T-cell (primary cell): ENCODE data around the gene ZC3H4. TPM values are rescaled to one million over a fixed set of nuclear protein-coding genes. Genes with fewer than 3 reads are reported as not detected.

Experiments
- ATAC-seq, 4 experiments: fragments of 200-7000 bp in 3 of 4; fragments of 150-1000 bp in 1 of 4; cut with Tn5 transposase; replicated peaks in 1 of 4; 1 replicate in 3 of 4; 2 replicates in 1 of 4; pipeline ENCODE4 v1.10.0; 2021; ENCODE audit warnings: moderate library complexity in 3 of 4, mild to moderate bottlenecking in 2 of 4, moderate number of reproducible peaks in 1 of 4
- CTCF ChIA-PET, 2 donors: fragments of 300-600 bp; sonication (Branson Sonifier 250); formaldehyde crosslinking; loops; one replicate each; lab custom pipeline; 2022; ENCODE audit warnings: antibody characterized with exemption in 2 of 2; lab: Charles Lee
- POLR2A ChIA-PET, 2 donors: fragments of 300-600 bp; sonication (Branson Sonifier 250); formaldehyde crosslinking; loops; one replicate each; lab custom pipeline; 2022; ENCODE audit warnings: antibody characterized with exemption in 2 of 2; lab: Charles Lee
- DNase-seq, 35 experiments: peaks; one replicate each; pipeline versions ENCODE4 v3.0.0 to v3.0.0-alpha.2; 2013 to 2023
- H3K27ac ChIP-seq: one replicate; pipeline ENCODE4 v1.5.1; 2013; ENCODE audit warnings: low read length
- H3K27me3 ChIP-seq, 2 experiments: replicated peaks in 1 of 2; 1 replicate in 1 of 2; 2 replicates in 1 of 2; pipeline versions ENCODE4 v1.6.1 to v1.7.0; 2013; ENCODE audit warnings: low read length in 1 of 2, mixed read lengths in 1 of 2; ENCODE audit not compliant: control insufficient read depth in 2 of 2, insufficient read depth in 2 of 2; ENCODE audit errors: extremely low read depth in 1 of 2
- H3K36me3 ChIP-seq, 2 donors: 1 replicate in 1 of 2; 2 replicates in 1 of 2; pipeline versions ENCODE4 v1.6.1 to v1.7.0; 2013; ENCODE audit warnings: low read length in 1 of 2; ENCODE audit not compliant: control insufficient read depth in 2 of 2, insufficient read depth in 1 of 2; ENCODE audit errors: extremely low read depth in 1 of 2
- H3K4me1 ChIP-seq, 2 experiments: 1 replicate in 1 of 2; 2 replicates in 1 of 2; pipeline versions ENCODE4 v1.6.1 to v1.7.0; 2013; ENCODE audit warnings: low read length in 2 of 2, mixed read lengths in 1 of 2; ENCODE audit not compliant: insufficient read depth in 2 of 2, control insufficient read depth in 1 of 2; ENCODE audit errors: extremely low read depth in 1 of 2
- H3K4me3 ChIP-seq, 2 donors: 1 replicate in 1 of 2; 2 replicates in 1 of 2; pipeline versions ENCODE4 v1.5.1 to v1.7.0; 2013; ENCODE audit warnings: mild to moderate bottlenecking in 2 of 2, low read length in 1 of 2, moderate library complexity in 1 of 2; ENCODE audit not compliant: control insufficient read depth in 1 of 2; ENCODE audit errors: extremely low read depth in 1 of 2
- H3K9me3 ChIP-seq: 2 replicates; pipeline ENCODE4 v1.7.0; 2013
- H3K27ac Mint-ChIP-seq, 2 donors: one replicate each; pipeline ENCODE4 v1.8.0; 2020 to 2021; ENCODE audit warnings: mild to moderate bottlenecking in 2 of 2, mixed read lengths in 2 of 2
- H3K27me3 Mint-ChIP-seq, 2 donors: one replicate each; pipeline ENCODE4 v1.8.0; 2021 to 2022; ENCODE audit warnings: mixed read lengths in 2 of 2
- H3K36me3 Mint-ChIP-seq: one replicate; pipeline ENCODE4 v1.8.0; 2021; ENCODE audit warnings: mixed read lengths
- H3K4me1 Mint-ChIP-seq, 3 donors: one replicate each; pipeline ENCODE4 v1.8.0; 2020 to 2022; ENCODE audit warnings: mixed read lengths in 3 of 3, mild to moderate bottlenecking in 1 of 3
- H3K4me3 Mint-ChIP-seq, 3 donors: one replicate each; pipeline ENCODE4 v1.8.0; 2020 to 2022; ENCODE audit warnings: mild to moderate bottlenecking in 3 of 3, mixed read lengths in 3 of 3, moderate library complexity in 3 of 3
- H3K9me3 Mint-ChIP-seq, 3 donors: one replicate each; pipeline ENCODE4 v1.8.0; 2020 to 2022; ENCODE audit warnings: mixed read lengths in 3 of 3
- WGBS: methylation state at CpG from one replicate; pipeline ENCODE4 v1.1.5; 2013; ENCODE audit warnings: missing lambda C conversion rate; ENCODE audit not compliant: insufficient coverage; 5-methylcytosine and 5-hydroxymethylcytosine counted together
- total RNA-seq, 35 experiments: library from RNA in 6 of 35; stranded (reverse) in 6 of 35; fragments of 120-200 nt in 1 of 35; gene quantifications; one replicate each; pipeline versions ENCODE4 v1.2.1 to v1.2.4 and lab custom pipeline; 2013 to 2026

The ZC3H4 gene
- total RNA-seq, 5 donors from 2014 or later (not counting 1 experiment from before 2014, with no cell fraction given): 64.0 to 81.4 (median 72.3) TPM

DNA sequence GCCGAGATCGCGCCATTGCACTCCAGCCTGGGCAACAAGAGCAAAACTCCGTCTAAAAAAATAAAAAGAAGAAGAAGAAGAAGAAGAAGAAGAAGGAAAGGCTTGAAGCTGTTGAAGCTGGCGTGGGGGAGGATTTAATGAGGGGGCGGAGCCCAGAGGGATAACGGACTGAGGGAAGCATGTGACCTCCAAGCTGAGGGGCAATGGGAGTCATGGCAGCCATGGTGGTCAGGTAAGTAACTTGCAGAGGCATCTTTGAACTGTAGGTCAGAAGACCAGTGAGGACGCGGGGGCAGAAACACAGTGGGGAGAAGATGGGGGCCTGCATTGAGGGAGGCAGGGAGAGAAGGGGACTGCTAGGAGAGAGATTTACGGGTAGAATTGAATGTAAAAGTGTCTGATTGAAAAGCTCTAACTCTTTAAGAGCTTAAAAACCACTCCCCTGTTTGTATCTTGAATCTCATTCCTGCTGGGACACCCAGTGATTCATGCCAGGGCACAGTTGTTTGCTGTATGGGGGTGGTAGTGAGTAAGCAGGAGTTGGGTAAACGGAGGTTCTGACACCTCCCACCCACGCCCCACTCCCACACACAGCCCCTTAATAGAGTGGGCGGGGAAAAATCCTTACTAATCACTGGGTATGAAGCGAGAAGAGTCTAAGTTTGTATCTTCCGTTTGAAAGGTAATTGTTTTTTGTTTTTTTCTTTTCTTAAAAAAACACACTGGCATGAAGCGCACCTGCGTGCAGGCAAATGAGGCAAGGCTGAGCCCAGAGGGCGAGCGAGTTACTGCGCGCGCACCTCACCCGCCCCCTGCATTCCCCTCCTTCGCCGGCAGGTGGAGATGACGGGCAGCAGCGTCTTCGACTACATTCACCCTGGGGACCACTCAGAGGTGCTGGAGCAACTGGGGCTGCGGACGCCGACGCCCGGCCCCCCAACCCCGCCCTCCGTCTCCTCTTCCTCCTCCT, 78.2 kb downstream of the ZC3H4 start:
- Histone ChIP-seq H3K9me3 (no peaks in the 10 kb centered on the region), H3K4me1 (peaks cover 6 to 27% of the 10 kb centered on the region in 2 experiments), H3K4me3 (peak overlapping the region; percentile 49 to 59), H3K36me3 (no peaks in the 10 kb centered on the region), H3K27me3 (peaks cover 2 to 47% of the 10 kb centered on the region in 2 experiments), H3K27ac (peak overlapping the region; percentile 3)
- POLR2A ChIA-PET: interaction anchor here in 1 of 2 donors (0.6 kb wide), 1 partner anchor 21 kb away, joined by 3 read pairs; no protein-coding TSS in a partner anchor
- WGBS: 10% methylated on average over 20 of the region's 35 CpGs
- ATAC-seq (peak; percentile 92 to 99 (median 95)), DNase-seq (peak; percentile 82 to 100 (median 92))
- CTCF ChIA-PET: interaction anchor here (0.5 to 1.8 kb wide), 6 partner anchors 12 to 334 kb away, joined by 3 to 13 read pairs (median 3); partner anchors contain the start of gene TMEM160 (in 1 of the 2)
- Mint-ChIP-seq H3K27me3 (peaks cover 9 to 21% of the 10 kb centered on the region in 2 donors), H3K9me3 (no peaks in the 10 kb centered on the region), H3K4me1 (peaks cover 18 to 29% (median 21%) of the 10 kb centered on the region in 3 donors), H3K36me3 (no peaks in the 10 kb centered on the region), H3K27ac (peak overlapping the region; percentile 73 to 75), H3K4me3 (peak overlapping the region; percentile 84 to 87 (median 87))

DNA sequence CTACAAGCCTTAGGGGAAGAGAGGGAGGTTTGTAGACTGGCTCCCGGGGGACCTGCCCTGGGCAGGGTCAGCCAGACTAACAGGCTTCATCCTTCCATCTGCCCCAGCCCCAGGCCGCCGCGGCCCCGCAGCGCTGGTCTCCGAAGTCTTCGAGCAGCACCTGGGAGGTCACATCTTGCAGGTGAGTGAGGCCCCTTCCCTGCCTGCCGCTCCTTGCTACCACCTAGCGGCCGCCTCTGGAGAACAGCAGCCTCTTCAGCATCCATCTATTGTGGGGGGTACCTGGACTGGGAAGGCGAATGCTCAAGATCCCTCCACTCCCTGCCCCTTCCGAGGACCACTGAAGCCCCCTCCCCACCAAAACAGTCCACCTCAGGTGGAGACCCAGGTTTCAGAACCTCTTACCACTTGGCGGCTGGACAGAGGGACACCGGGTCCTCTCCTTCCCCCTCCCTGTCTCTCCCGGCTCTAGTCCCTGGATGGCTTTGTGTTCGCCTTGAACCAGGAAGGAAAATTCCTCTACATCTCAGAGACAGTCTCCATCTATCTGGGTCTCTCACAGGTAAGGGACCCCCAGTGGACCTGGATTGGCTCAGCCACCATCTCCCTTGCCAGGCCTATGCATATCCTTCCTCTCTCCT, 81.3 kb downstream of the ZC3H4 start:
- Histone ChIP-seq H3K9me3 (no peaks in the 10 kb centered on the region), H3K4me3 (no peak overlapping the region), H3K4me1 (peaks cover 6 to 27% of the 10 kb centered on the region in 2 experiments), H3K36me3 (no peaks in the 10 kb centered on the region), H3K27ac (no peak overlapping the region), H3K27me3 (peaks cover 4 to 74% of the 10 kb centered on the region in 2 experiments)
- DNase-seq (peak; percentile 23 to 81 (median 57)), ATAC-seq (peak in 2 of 4 experiments; percentile 23 to 37)
- Mint-ChIP-seq H3K4me1 (peaks cover 17 to 29% (median 20%) of the 10 kb centered on the region in 3 donors), H3K9me3 (no peaks in the 10 kb centered on the region), H3K4me3 (no peak overlapping the region), H3K27ac (no peak overlapping the region), H3K27me3 (peaks cover 31 to 45% of the 10 kb centered on the region in 2 donors), H3K36me3 (no peaks in the 10 kb centered on the region)
- POLR2A ChIA-PET: no interaction called here
- 53% methylated on average over 6 of the region's 17 CpGs for WGBS
- CTCF ChIA-PET: no interaction called here

DNA sequence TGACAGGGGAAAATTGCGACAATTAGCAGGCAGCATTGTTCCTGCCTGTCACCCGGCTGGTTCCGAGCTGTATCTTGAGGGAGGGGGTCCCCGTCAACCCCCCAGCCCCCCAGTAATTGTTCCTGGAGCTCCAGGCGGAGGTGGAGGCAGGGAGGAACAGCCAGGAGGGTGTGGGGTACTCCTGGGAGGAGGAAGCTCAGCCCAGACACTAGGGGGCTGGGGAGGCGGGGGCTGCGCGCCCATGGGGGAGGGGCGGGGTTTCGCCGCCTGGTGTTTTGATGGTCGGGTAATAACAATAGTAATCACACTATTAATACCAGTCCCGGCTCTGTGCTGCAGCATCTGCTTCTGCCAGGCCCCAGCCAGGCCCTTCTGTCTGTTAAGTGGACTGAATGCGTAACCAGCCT, 85.4 kb downstream of the ZC3H4 start:
- H3K4me3 ChIP-seq: no peak overlapping the region
- ATAC-seq (no peak), DNase-seq (no peak)
- Mint-ChIP-seq H3K4me3 (no peak overlapping the region), H3K27me3 (peaks cover 46 to 71% of the 10 kb centered on the region in 2 donors), H3K4me1 (peaks cover 4 to 9% (median 5%) of the 10 kb centered on the region in 3 donors), H3K36me3 (no peaks in the 10 kb centered on the region), H3K9me3 (no peaks in the 10 kb centered on the region), H3K27ac (no peak overlapping the region)
- peaks cover 0 to 12% of the 10 kb centered on the region in 2 experiments for H3K4me1 ChIP-seq
- 94% methylated on average over 1 of the region's 14 CpGs for WGBS
- H3K27ac ChIP-seq: no peak overlapping the region
- no peaks in the 10 kb centered on the region for H3K36me3 ChIP-seq
- H3K9me3 ChIP-seq: no peaks in the 10 kb centered on the region
- ChIA-PET CTCF (no interaction called here), POLR2A (no interaction called here)
- peaks cover 12 to 88% of the 10 kb centered on the region in 2 experiments for H3K27me3 ChIP-seq

DNA sequence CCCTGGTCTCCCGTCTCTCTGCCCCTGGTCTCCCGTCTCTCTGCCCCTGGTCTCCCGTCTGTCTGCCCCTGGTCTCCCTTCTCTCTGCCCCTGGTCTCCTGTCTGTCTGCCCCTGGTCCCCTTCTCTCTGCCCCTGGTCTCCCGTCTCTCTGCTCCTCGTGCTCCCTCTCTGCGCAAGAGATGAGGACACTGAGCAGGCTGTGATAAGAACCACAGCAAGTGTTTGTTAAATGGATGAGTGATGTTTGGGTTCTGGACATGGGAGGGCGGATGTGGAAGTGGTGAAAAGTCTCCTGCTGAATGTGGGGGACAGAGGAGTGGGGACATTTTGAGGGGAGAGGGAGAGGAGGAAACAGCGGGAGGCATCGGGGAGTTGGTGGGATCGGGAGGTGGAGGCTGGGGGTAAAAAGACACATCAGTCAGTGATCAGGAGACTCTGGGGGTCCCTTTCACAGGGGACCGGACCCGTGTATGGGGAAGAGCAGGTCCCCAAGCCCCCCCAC, 85.9 kb downstream of the ZC3H4 start:
- Mint-ChIP-seq H3K4me1 (peaks cover 9 to 15% (median 10%) of the 10 kb centered on the region in 3 donors), H3K9me3 (no peaks in the 10 kb centered on the region), H3K36me3 (no peaks in the 10 kb centered on the region), H3K27ac (no peak overlapping the region), H3K27me3 (peaks cover 50 to 75% of the 10 kb centered on the region in 2 donors), H3K4me3 (no peak overlapping the region)
- ATAC-seq (no peak), DNase-seq (no peak)
- Histone ChIP-seq H3K9me3 (no peaks in the 10 kb centered on the region), H3K27ac (no peak overlapping the region), H3K4me1 (peaks cover 0 to 17% of the 10 kb centered on the region in 2 experiments), H3K27me3 (peaks cover 16 to 89% of the 10 kb centered on the region in 2 experiments), H3K36me3 (no peaks in the 10 kb centered on the region), H3K4me3 (no peak overlapping the region)
- CTCF ChIA-PET: no interaction called here
- 28% methylated on average over 6 of the region's 12 CpGs for WGBS
- POLR2A ChIA-PET: no interaction called here

DNA sequence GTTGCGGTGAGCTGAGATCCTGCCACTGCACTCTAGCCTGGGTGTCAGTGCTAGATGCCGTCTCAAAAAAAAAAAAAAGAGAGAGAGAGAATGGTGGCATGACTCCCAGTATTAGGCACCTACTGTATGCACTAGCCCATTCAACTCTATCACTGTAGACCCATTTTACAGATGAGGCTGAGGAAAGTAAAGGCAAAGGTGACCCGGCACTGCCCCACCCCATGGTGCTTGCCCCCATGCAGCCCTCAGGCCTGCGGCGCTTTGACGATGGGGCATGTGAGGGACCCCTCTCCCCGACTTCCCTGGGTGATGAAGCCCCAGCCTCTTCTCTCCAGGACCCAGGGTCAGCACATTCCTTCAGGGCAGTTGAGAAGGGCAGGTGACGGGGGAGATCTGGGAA, 86.7 kb downstream of the ZC3H4 start:
- H3K9me3 Mint-ChIP-seq: no peaks in the 10 kb centered on the region
- no peak overlapping the region for H3K27ac Mint-ChIP-seq
- Histone ChIP-seq H3K9me3 (no peaks in the 10 kb centered on the region), H3K27ac (no peak overlapping the region), H3K4me3 (no peak overlapping the region), H3K36me3 (no peaks in the 10 kb centered on the region), H3K27me3 (peaks cover 18 to 89% of the 10 kb centered on the region in 2 experiments), H3K4me1 (peaks cover 0 to 15% of the 10 kb centered on the region in 2 experiments)
- no peaks in the 10 kb centered on the region for H3K36me3 Mint-ChIP-seq
- DNase-seq: no peak
- H3K4me3 Mint-ChIP-seq: no peak overlapping the region
- ATAC-seq: no peak
- H3K27me3 Mint-ChIP-seq: peaks cover 46 to 76% of the 10 kb centered on the region in 2 donors
- WGBS: 93% methylated on average over 3 of the region's 8 CpGs
- ChIA-PET POLR2A (no interaction called here), CTCF (interaction anchor here in 1 of 2 donors (1.7 kb wide), 1 partner anchor 14 kb away, joined by 8 read pairs; no protein-coding TSS in a partner anchor)
- H3K4me1 Mint-ChIP-seq: peaks cover 7 to 9% (median 9%) of the 10 kb centered on the region in 3 donors

DNA sequence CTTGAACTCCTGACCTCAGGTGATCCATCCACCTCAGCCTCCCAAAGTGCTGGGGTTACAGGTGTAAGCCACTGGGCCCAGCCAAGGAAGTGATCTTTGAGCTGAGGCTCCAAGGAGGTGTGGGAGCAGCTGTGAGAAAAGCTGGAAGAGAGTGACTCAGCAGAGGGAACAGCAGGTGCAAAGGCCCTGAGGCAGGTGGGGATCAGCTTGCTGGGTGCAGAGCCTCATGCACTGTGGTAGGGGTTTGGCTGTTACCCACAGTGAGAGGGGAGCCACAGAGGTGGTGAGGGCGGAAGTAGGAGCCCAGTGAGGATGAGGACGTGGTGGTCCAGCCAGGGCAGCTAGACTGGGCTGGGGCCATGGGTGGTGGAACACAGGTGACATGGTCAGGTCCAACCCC, 87.4 kb downstream of the ZC3H4 start:
- Histone ChIP-seq H3K36me3 (no peaks in the 10 kb centered on the region), H3K27me3 (peaks cover 18 to 89% of the 10 kb centered on the region in 2 experiments), H3K9me3 (no peaks in the 10 kb centered on the region), H3K27ac (no peak overlapping the region), H3K4me1 (peaks cover 0 to 20% of the 10 kb centered on the region in 2 experiments), H3K4me3 (no peak overlapping the region)
- H3K27me3 Mint-ChIP-seq: peaks cover 49 to 74% of the 10 kb centered on the region in 2 donors
- ATAC-seq (no peak), DNase-seq (no peak)
- ChIA-PET CTCF (interaction anchor here (0.5 to 1.7 kb wide), 2 partner anchors 13 to 53 kb away, joined by 3 to 8 read pairs; no protein-coding TSS in a partner anchor), POLR2A (no interaction called here)
- H3K27ac Mint-ChIP-seq: peak overlapping the region in 1 of 2 donors; percentile 36
- H3K4me1 Mint-ChIP-seq: peaks cover 8 to 12% (median 11%) of the 10 kb centered on the region in 3 donors
- WGBS: 44% methylated on average over 2 of the region's 2 CpGs
- no peaks in the 10 kb centered on the region for H3K36me3 Mint-ChIP-seq
- H3K9me3 Mint-ChIP-seq: no peaks in the 10 kb centered on the region
- H3K4me3 Mint-ChIP-seq: no peak overlapping the region
